LNCAP (cell line): ENCODE measurements around the gene PUSL1.

Experiments
- TF ChIP-seq, protein P1 (sequence below): fragments of 450-650 bp; IDR thresholded peaks from 2 replicates; pipeline ENCODE4 v1.5.1; 2017; ENCODE audit warnings: mild to moderate bottlenecking

PUSL1 gene, protein sequence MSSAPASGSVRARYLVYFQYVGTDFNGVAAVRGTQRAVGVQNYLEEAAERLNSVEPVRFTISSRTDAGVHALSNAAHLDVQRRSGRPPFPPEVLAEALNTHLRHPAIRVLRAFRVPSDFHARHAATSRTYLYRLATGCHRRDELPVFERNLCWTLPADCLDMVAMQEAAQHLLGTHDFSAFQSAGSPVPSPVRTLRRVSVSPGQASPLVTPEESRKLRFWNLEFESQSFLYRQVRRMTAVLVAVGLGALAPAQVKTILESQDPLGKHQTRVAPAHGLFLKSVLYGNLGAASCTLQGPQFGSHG

DNA sequence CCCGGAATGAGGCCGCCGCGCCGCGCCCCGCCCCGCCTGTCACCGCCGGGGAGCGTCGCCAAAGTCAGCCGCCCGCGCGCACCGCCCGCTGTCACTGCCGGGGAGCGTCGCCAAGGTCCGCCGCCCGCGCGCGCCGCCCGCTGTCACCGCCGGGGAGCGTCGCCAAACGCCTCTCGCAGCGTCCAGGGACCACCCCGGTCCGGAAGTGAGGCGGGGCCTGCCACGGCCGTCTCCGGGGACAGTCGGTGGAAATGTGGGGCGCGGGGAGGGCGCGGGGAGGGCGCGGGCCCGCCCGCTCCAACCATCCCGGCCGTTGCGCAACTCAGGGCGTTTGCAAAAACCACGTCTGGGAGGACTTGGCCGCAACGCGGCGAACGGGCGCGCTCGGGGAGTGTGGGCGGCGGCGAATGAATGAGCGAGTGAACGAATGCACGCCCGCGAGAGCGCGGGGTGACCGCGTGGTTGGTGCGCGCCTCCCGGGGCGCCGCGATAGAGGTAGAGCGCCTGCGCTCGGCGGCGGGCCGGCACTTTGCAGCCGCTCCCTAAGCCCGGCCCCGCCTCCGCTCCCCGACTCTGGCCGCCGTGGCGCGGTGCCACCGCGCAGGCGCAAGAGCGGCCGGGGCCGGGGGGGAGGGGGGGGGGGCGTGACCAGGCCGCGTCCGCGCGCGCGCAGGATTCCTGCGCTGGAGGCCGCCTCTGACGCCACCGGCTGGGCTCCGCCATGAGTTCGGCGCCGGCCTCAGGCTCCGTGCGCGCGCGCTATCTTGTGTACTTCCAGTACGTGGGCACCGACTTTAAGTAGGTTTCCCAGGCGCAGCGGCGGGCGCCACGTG lies at the start of gene PUSL1, which contains the start of gene ACAP3:
Gene PUSL1, plus strand, starts transcription at position 675 of the 833 bp plus-strand sequence. Its CDS starts 47 bp downstream, at position 722.
Gene ACAP3, minus strand, starts transcription at position 8 of the 833 bp plus-strand sequence. CDS start 115 bp downstream, outside the sequence.
- TF ChIP-seq, protein P1, sequence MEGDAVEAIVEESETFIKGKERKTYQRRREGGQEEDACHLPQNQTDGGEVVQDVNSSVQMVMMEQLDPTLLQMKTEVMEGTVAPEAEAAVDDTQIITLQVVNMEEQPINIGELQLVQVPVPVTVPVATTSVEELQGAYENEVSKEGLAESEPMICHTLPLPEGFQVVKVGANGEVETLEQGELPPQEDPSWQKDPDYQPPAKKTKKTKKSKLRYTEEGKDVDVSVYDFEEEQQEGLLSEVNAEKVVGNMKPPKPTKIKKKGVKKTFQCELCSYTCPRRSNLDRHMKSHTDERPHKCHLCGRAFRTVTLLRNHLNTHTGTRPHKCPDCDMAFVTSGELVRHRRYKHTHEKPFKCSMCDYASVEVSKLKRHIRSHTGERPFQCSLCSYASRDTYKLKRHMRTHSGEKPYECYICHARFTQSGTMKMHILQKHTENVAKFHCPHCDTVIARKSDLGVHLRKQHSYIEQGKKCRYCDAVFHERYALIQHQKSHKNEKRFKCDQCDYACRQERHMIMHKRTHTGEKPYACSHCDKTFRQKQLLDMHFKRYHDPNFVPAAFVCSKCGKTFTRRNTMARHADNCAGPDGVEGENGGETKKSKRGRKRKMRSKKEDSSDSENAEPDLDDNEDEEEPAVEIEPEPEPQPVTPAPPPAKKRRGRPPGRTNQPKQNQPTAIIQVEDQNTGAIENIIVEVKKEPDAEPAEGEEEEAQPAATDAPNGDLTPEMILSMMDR = no peak

- TF ChIP-seq, protein P1 = no peak
Observed at GRCh38 chr1:1259119-1259488, 49.3 kb upstream of the PUSL1 start.

- TF ChIP-seq, protein P1 = no peak
Observed at GRCh38 chr1:1259540-1259939, 48.9 kb upstream of the PUSL1 start.

- TF ChIP-seq, protein P1 = no peak
Observed at GRCh38 chr1:1259951-1260600, 48.3 kb upstream of the PUSL1 start.

DNA sequence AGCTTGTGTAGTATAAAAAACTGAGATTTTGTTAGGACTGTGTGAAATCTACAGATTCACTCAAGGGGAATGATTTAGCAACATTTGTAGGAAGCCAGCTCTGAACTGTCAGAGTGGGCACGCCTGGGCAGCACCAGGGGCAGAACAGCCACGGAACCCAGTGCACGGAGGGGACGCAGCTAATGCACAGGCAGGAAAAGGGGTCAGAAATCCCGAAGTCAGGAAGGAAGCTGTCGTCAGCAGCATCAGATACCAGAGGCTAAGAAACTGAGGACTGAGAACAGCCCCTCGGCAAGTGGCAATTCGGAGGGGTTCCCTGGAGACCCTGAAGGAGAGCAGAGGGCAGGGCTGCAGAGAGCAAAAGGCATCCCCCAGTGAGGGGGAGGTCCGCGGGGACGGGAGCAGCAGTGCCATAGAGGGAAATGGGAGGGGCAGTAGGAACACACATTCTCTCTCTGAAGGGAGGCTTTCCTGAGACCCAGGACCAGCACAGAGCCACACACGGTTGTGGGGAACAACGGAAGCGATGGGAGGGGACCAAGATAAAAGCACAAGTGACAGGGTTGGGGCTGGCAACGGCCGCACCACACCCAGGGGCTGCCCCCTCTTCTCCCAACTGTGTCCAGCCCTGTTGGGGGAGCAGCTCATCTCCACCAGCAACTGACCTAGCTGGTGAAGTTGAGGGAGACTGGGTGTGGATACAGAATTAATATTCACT lies 47.4 kb upstream of the PUSL1 start:
- TF ChIP-seq, protein P1 = no peak

GRCh38 chr1:1262071-1262470 lies 46.3 kb upstream of the PUSL1 start:
- TF ChIP-seq, protein P1 = no peak

GRCh38 chr1:1262758-1263157 lies 45.6 kb upstream of the PUSL1 start:
- TF ChIP-seq, protein P1 = no peak
